ENCODE results near the gene ST3GAL5. TPM values are rescaled to one million over a fixed set of nuclear protein-coding genes. Genes with fewer than 3 reads are reported as not detected.

Gene ST3GAL5
- total RNA-seq, 2 experiments from 2014 or later, result 36.3 to 36.8 TPM

DNA sequence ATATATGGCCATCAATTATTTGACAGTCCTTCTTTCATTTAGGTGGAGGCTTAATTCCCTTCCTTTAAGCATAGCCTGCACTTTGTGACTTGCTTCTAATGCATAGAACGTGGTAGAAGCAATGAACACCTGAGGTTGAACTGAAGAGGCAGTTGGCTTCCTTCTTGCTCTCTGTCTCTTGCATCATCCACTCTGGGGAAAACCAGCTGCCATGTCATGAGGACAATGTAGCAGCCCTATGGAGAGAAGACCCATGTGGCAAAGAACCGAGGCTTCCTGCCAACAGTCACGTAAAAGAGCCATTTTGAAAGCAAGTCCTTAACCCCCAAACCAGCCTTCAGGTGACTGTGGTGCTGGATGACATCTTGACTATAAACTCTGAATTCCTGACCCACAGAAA lies 88.2 kb downstream of the ST3GAL5 start:
- ChIA-PET POLR2A (no interaction called here), CTCF (no interaction called here)

DNA sequence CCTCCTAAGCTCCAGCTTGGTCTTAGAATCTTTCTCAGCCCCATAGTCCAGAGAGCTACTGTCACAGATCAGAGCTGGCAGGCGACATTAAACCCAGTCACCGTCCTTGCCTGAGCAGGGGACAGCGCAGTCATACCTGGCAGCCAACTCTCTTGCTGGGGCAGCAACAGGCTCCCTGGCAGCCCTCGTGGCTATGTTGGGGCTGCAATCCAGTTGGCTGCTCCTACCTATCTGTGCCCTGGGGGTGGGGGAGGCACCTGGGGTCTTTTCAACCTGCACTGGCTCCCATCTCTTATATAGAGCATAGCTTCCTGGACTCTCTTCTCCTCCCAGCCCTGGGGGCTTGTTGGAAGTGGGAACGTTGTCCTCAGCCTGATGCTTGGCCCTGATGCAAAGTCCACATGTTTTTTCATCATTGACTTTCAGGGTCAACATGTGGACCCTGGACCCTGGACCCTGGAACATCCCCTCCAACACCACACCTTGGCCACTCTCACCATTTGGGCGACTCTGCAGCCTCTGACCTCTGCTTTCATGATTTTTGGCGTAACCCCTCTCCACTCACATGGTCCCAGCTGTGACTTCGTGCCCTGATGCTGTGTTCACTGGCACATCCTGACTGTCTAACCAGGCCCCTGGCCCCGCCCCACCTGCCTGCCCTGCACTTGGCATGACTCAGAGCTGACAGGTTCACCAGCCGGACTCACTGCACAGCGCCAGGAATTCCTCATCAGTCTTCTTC lies 89.4 kb downstream of the ST3GAL5 start:
- Mint-ChIP-seq H3K27ac (no peak overlapping the region), H3K36me3 (ENCODE audit: low read depth) (no peaks in the 10 kb centered on the region), H3K9me3 (no peaks in the 10 kb centered on the region), H3K4me3 (no peak overlapping the region), H3K27me3 (peaks cover 3% of the 10 kb centered on the region), H3K4me1 (peaks cover under 1% of the 10 kb centered on the region)
- no peak for DNase-seq
- ChIA-PET CTCF (no interaction called here), POLR2A (no interaction called here)

More for the DNA sequence above, 88.2 kb downstream of the ST3GAL5 start:
- no peak overlapping the region for H3K4me3 Mint-ChIP-seq
- no peaks in the 10 kb centered on the region for H3K9me3 Mint-ChIP-seq
- no peak for DNase-seq
- H3K27ac Mint-ChIP-seq, result no peak overlapping the region
- peaks cover 3% of the 10 kb centered on the region for H3K27me3 Mint-ChIP-seq
- H3K36me3 Mint-ChIP-seq (ENCODE audit: low read depth), result no peaks in the 10 kb centered on the region
- peaks cover 6% of the 10 kb centered on the region for H3K4me1 Mint-ChIP-seq

DNA sequence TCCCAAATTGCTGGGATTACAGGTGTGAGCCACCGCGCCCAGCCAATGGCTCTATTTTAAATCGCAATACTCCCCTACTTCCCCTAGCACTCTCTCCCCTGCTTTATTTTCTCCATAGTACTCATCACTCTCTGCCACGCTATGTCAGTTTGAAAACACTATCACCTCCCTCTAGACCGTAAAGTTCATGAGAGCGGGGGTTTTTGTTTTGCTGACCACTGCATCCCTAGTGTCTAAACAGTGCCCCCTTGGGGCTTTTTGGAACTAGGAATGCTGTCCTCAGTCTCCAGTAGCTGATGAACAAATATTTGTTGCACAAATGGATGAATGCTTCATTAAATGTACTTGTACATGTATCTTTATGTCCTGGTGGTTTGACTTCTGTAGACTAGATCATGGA lies 90.9 kb downstream of the ST3GAL5 start:
- Mint-ChIP-seq H3K4me3 (no peak overlapping the region), H3K27me3 (no peaks in the 10 kb centered on the region), H3K9me3 (no peaks in the 10 kb centered on the region), H3K4me1 (no peaks in the 10 kb centered on the region), H3K36me3 (ENCODE audit: low read depth) (no peaks in the 10 kb centered on the region), H3K27ac (no peak overlapping the region)
- DNase-seq, result no peak
- ChIA-PET POLR2A (no interaction called here), CTCF (no interaction called here)

DNA sequence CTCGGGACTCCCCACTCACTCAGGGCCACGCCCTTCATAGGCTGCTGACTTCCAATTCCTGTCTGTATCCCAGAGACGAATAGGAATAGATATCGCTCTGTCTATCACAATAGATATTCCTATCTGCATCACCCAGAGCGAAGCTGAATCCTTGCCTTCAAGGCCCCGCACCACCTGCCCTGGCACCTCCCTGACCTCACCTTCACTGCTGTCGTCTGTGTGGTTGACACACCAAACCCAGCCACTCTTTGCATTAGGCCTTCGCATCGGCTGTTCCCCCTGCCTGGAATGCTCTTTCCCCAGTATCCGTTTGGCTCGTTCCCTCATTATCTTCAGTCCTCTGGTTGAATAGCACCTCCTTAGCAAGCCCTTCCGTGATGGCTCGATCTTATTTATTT lies 91.5 kb downstream of the ST3GAL5 start:
- Mint-ChIP-seq H3K4me3 (no peak overlapping the region), H3K36me3 (ENCODE audit: low read depth) (no peaks in the 10 kb centered on the region), H3K27ac (no peak overlapping the region), H3K9me3 (no peaks in the 10 kb centered on the region), H3K27me3 (no peaks in the 10 kb centered on the region), H3K4me1 (no peaks in the 10 kb centered on the region)
- ChIA-PET CTCF (no interaction called here), POLR2A (no interaction called here)
- DNase-seq, result no peak

DNA sequence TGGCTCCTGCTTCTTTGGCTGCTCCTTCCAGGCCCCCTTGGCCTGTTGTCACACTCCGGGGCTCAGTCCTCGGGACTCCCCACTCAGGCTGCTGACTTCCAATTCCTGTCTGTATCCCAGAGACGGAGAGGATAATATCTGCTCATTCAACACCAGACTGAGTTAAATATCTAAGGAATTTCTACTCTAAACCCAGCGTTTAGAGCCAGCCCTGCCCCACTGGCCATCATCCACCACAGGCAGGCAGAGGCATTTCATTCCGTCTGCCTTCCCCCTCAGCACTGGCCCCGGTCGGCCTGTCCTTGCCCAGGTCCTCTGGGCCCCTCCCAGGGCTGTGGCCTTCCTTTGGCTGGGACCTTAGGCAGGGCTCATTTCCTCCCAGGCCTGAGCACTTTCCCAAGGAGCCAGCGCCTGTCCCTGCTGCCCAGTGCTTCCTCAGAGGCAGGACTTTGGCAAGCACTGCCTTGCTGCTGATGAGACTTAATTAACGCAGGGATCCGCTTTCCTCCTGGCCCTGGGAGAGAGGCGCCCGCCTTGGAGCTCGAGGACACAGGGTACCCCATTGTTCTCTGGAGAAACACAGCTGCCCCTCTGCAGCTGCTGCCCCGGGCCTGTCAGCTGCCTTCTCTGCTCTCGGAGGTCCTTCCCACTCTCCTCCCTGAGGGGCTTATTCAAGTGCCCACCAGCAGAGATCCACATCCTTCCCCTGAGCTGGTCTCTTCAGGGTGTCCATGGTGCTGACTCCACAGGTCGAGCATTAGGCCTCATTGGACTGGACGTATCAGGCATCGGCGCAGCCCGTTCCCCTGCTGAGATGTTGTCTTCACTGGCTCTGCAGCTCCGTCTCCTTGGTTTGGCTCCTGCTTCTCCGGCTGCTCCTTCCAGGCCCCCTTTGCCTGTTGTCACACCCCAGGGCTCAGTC lies 92.2 kb downstream of the ST3GAL5 start:
- no peaks in the 10 kb centered on the region for H3K27me3 Mint-ChIP-seq
- H3K9me3 Mint-ChIP-seq, result no peaks in the 10 kb centered on the region
- H3K4me3 Mint-ChIP-seq, result no peak overlapping the region
- POLR2A ChIA-PET, result no interaction called here
- DNase-seq, result no peak
- no peak overlapping the region for H3K27ac Mint-ChIP-seq
- no peaks in the 10 kb centered on the region for H3K4me1 Mint-ChIP-seq
- no peaks in the 10 kb centered on the region for H3K36me3 Mint-ChIP-seq (ENCODE audit: low read depth)
- CTCF ChIA-PET, result no interaction called here

DNA sequence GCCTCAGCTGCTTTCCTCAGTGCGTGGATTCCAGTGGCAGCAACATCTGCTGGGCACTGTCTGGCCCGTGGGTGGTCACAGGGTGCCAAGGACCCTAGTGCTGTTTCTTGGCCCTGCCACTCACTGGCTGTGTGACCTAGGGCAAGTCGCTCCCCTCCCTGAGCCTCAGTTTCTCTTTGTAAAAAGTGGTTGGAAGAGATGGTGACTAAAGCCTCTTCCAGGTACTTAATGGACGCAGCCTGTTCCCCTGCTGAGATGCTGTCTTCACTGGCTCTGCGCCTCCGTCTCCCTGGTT lies 92.8 kb downstream of the ST3GAL5 start:
- CTCF ChIA-PET, result no interaction called here
- no peak for DNase-seq
- no peak overlapping the region for H3K27ac Mint-ChIP-seq
- H3K4me1 Mint-ChIP-seq, result no peaks in the 10 kb centered on the region
- no peak overlapping the region for H3K4me3 Mint-ChIP-seq
- H3K9me3 Mint-ChIP-seq, result no peaks in the 10 kb centered on the region
- H3K36me3 Mint-ChIP-seq (ENCODE audit: low read depth), result no peaks in the 10 kb centered on the region
- POLR2A ChIA-PET, result no interaction called here
- H3K27me3 Mint-ChIP-seq, result peaks cover 3% of the 10 kb centered on the region

DNA sequence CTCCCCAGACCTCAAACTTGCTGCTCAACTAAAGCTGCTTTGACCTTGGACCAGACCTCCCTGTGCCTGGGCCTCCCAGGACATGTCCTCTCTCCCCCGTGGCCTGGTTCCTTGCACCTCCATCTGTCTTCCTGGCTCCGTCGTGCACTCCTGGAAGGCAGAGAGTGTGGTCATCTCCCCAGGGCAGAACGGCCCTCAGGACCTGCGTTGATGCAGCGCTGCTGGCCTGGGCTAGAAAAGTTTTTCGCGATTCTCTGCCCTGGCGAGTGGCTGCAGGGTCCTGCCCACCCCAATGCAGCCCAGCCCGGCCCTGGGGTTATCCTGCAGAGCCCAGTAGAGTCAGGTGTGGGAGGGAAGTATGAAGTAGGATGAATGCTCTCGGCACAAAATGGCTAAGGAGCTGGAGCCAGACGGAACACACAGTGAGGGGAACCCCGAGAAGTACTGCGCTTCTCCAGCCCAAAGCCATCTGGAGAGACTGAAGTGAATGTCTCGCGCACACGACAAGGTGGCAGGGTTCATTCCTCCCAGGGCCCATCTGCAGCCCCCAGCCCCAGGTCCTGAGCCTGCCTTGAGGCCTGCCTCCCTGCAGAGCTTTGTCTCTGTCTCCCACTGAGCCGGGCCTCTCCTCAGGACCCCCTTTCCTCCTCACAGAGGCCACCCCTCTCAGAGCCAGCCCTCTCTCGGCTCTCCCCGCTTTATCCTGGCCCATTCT lies 93.3 kb downstream of the ST3GAL5 start:
- Mint-ChIP-seq H3K4me1 (no peaks in the 10 kb centered on the region), H3K9me3 (no peaks in the 10 kb centered on the region), H3K27ac (no peak overlapping the region), H3K36me3 (ENCODE audit: low read depth) (no peaks in the 10 kb centered on the region), H3K4me3 (no peak overlapping the region), H3K27me3 (peaks cover 3% of the 10 kb centered on the region)
- no peak for DNase-seq
- CTCF ChIA-PET, result interaction anchor here (0.6 kb wide), 1 partner anchor 10 kb away, joined by 3 read pairs; no protein-coding TSS in a partner anchor
- POLR2A ChIA-PET, result no interaction called here

DNA sequence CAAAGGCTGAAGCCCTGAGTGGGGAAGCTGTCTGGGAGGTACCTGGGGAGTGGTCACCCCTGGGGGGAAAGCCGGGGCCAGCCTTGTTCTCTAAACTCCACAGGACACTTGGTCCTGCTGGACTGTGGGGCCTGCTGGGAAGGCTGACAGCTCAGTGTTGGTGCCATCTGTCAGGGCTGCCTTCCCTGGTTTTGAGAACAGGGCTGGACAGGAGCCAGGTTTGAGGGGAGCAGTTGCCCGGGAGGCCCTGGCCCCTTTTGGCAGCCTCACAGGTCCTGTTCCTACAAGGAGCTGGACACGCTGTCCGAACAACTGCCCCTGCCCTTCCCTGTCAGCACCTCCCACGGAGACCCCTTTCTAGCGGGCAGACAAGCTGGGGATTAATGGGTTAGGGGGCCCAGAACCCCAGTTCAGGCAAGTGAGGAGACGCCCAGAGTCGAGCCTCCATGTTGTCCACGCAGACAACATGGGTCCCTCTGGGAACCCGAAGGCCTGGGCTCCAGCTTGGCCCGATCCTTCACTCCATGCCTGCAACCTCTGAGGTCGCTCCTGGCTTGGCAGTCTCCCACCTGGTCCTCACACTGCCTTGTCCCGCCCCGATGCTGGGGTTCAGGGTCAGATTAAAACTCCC lies 94.2 kb downstream of the ST3GAL5 start:
- H3K9me3 Mint-ChIP-seq, result no peaks in the 10 kb centered on the region
- no peak overlapping the region for H3K27ac Mint-ChIP-seq
- POLR2A ChIA-PET, result no interaction called here
- no peaks in the 10 kb centered on the region for H3K4me1 Mint-ChIP-seq
- no peak overlapping the region for H3K4me3 Mint-ChIP-seq
- no peaks in the 10 kb centered on the region for H3K36me3 Mint-ChIP-seq (ENCODE audit: low read depth)
- H3K27me3 Mint-ChIP-seq, result peaks cover 3% of the 10 kb centered on the region
- CTCF ChIA-PET, result interaction anchor here (0.6 kb wide), 1 partner anchor 11 kb away, joined by 3 read pairs; no protein-coding TSS in a partner anchor
- DNase-seq, result no peak

DNA sequence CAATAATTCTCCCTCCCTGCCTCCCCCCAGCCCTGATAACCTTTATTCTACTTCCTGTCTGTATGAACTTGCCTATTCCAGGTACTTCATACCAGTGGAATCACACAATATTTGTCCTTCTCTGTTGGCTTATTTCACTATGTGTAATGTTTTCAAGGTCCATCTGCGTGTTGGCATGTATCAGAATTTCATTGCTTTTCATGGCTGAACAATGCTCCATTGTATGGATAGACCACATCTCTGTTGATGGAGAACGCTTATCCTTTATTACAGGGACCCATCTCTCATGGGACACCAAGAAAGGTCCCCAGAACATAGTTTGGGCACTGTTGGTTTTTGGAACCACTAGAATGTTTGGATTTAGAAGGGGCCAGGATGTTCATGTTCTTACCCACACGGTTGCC lies 94.8 kb downstream of the ST3GAL5 start:
- POLR2A ChIA-PET, result no interaction called here
- peaks cover 3% of the 10 kb centered on the region for H3K27me3 Mint-ChIP-seq
- H3K9me3 Mint-ChIP-seq, result no peaks in the 10 kb centered on the region
- H3K36me3 Mint-ChIP-seq (ENCODE audit: low read depth), result no peaks in the 10 kb centered on the region
- no peak for DNase-seq
- no peak overlapping the region for H3K4me3 Mint-ChIP-seq
- no peaks in the 10 kb centered on the region for H3K4me1 Mint-ChIP-seq
- H3K27ac Mint-ChIP-seq, result no peak overlapping the region
- CTCF ChIA-PET, result no interaction called here

DNA sequence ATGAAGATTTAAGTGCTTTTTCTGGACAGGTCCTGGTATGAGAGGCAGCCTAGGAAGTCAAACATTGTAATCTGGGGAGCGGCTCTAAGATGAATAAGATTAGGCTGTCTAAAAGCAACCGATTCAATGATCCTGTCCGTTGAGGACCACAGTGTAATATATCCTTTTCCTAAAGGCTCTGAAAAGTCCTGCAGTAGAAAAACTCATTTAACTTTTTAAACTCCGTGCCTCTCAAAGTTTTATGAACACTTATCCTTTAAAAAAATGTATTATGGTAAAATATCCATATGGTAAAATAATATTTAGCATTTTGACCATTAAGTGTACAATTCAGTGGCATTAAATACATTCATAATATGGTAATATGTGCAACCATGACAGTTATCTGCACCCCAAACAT lies 95.2 kb downstream of the ST3GAL5 start:
- CTCF ChIA-PET, result no interaction called here
- Mint-ChIP-seq H3K27ac (no peak overlapping the region), H3K36me3 (ENCODE audit: low read depth) (no peaks in the 10 kb centered on the region), H3K9me3 (no peaks in the 10 kb centered on the region), H3K4me1 (no peaks in the 10 kb centered on the region), H3K27me3 (peaks cover 3% of the 10 kb centered on the region), H3K4me3 (no peak overlapping the region)
- POLR2A ChIA-PET, result no interaction called here
- no peak for DNase-seq

DNA sequence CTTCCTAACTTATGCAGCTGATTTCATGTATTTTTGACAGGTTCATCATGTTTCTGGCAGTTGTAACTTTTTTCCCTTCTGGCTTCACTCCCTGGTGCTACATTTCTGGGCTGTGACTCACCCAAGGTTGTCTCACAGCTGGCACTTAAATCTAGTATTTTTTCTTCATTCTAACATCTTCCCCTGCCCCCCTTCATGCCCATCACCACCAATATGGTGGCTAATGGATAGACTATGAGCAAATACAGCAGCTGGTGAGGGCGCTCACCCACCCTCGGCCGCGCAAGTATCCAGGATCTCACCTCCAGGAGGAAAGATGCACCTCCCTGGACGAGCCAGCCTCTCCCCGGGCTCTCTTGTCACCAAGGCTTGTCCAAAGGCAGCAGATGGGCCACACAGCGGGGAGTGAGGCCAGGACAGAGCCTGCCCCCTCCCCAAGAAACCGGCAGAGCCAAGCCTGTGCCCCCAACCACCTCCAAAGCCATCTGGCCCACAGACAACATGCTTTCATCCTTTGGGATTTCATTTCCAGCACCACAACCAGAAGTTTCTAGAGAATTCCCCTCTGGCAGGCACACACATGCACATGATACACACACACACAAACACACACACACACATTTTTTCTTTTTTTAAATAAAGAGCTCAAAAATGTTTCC lies 95.9 kb downstream of the ST3GAL5 start:
- ChIA-PET CTCF (no interaction called here), POLR2A (no interaction called here)
- Mint-ChIP-seq H3K27me3 (peaks cover 3% of the 10 kb centered on the region), H3K36me3 (ENCODE audit: low read depth) (no peaks in the 10 kb centered on the region), H3K27ac (no peak overlapping the region), H3K4me3 (no peak overlapping the region), H3K9me3 (no peaks in the 10 kb centered on the region), H3K4me1 (no peaks in the 10 kb centered on the region)
- DNase-seq, result no peak

DNA sequence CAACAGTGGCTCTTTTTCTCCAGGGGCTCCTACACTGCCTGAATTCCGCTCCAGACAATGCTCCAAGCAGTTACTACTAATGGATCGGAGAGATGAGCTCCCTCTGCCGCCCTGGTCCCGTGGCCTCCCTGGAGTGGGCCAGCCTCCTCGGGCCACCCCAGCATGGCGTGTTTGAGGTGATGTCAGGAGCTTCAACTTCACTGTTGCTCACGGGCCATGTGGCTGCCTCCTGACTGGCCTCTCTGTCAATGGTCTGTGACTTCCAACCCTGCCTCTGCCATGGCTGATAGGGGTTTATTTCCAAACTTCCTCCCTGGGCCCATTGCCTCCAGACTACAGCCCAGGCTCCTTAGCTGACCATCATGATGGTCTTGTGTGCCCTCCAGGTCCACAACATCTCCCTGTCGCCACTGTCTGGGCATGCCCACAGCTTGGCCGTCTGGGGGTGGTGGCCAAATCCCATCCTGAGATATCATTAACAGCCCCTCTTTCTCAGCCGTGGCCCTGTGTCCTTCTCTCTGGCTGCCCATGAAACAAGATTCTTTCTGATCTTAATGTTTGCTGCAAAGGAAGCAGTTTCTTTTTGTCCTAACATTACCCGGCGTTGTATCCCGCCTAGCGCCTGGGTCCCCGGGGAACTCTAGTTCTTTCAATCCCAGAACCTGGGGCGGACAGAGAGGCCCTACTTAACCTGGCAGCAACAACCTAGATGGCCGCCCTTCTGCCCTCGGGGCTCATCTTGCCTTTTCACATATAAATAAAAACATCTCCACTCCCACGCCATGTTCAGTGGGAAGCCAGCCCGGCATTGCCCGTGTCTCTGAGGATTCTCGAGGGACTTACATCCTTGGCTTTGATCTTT lies 96.9 kb downstream of the ST3GAL5 start:
- H3K4me3 Mint-ChIP-seq, result no peak overlapping the region
- no peaks in the 10 kb centered on the region for H3K36me3 Mint-ChIP-seq (ENCODE audit: low read depth)
- H3K27me3 Mint-ChIP-seq, result peaks cover 3% of the 10 kb centered on the region
- no peaks in the 10 kb centered on the region for H3K4me1 Mint-ChIP-seq
- ChIA-PET CTCF (no interaction called here), POLR2A (no interaction called here)
- H3K9me3 Mint-ChIP-seq, result no peaks in the 10 kb centered on the region
- no peak overlapping the region for H3K27ac Mint-ChIP-seq
- no peak for DNase-seq

Data from activated CD4-positive, alpha-beta T cell treated with anti-CD3 and anti-CD28 coated beads, Interleukin-2, amount 10 ng/mL, durations not matched to agents 7 days and 5 days (primary cell).